HUES48 (cell line): ENCODE results near the gene ANKUB1.

Experiments
- H3K27ac ChIP-seq: one replicate; pipeline ENCODE4 v1.7.0; 2013; ENCODE audit warnings: low read depth, low read length, inconsistent platforms
- H3K27me3 ChIP-seq: 2 replicates; pipeline ENCODE4 v1.6.1; 2013; ENCODE audit warnings: mild to moderate bottlenecking, low read length; ENCODE audit not compliant: control insufficient read depth, insufficient read depth
- H3K36me3 ChIP-seq: 2 replicates; pipeline ENCODE4 v1.6.1; 2013; ENCODE audit warnings: low read length; ENCODE audit not compliant: control insufficient read depth, insufficient read depth
- H3K4me1 ChIP-seq: 2 replicates; pipeline ENCODE4 v1.6.1; 2013; ENCODE audit warnings: mild to moderate bottlenecking, low read length; ENCODE audit not compliant: control insufficient read depth, insufficient read depth
- H3K4me3 ChIP-seq: 2 replicates; pipeline ENCODE4 v1.5.1; 2013; ENCODE audit warnings: mild to moderate bottlenecking, low read depth, low read length
- H3K9ac ChIP-seq: 2 replicates; pipeline ENCODE4 v1.6.1; 2013; ENCODE audit warnings: mild to moderate bottlenecking, low read depth, low read length, moderate library complexity
- H3K9me3 ChIP-seq: 2 replicates; pipeline ENCODE4 v1.6.1; 2013; ENCODE audit warnings: low read length; ENCODE audit not compliant: control insufficient read depth, insufficient read depth

Gene ANKUB1

GRCh38 chr3:149727656-149728055 is 64.7 kb downstream of the ANKUB1 start:
- H3K4me3 ChIP-seq: no peak overlapping the region
- no peak overlapping the region for H3K27ac ChIP-seq
- H3K9ac ChIP-seq: no peak overlapping the region
- H3K27me3 ChIP-seq: no peaks in the 10 kb centered on the region
- H3K9me3 ChIP-seq: no peaks in the 10 kb centered on the region
- H3K36me3 ChIP-seq: no peaks in the 10 kb centered on the region
- 0 out of 2 replicates have a peak, but pooled peaks cover 3% of the 10 kb centered on the region for H3K4me1 ChIP-seq

- Histone ChIP-seq H3K9ac (no peak overlapping the region), H3K9me3 (no peaks in the 10 kb centered on the region), H3K4me3 (no peak overlapping the region), H3K27ac (no peak overlapping the region), H3K4me1 (no peaks in the 10 kb centered on the region), H3K36me3 (no peaks in the 10 kb centered on the region), H3K27me3 (no peaks in the 10 kb centered on the region)
Measured at GRCh38 chr3:149726716-149727407, 65.5 kb downstream of the ANKUB1 start.

GRCh38 chr3:149723781-149724180 is 68.6 kb downstream of the ANKUB1 start:
- H3K4me1 ChIP-seq: no peaks in the 10 kb centered on the region

DNA sequence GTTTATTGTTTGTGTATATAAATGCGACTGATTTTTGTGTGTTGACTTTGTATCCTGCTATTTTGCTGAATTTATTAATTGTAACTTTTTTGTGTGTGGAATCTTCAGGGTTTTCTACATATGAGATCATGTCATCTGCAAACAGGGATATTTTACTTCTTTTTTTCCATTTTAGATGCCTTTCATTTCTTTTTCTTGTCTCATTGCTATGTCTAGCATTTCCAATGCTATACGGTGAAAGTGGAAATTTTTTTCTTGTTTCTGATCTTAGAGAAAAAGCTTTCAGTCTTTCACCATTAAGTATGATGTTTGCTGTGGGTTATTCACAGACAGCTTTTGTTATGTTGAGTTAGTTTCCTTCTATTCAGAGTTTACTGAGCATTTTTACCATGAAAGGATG is 71.4 kb downstream of the ANKUB1 start:
- Histone ChIP-seq H3K27me3 (no peaks in the 10 kb centered on the region), H3K9ac (no peak overlapping the region), H3K36me3 (no peaks in the 10 kb centered on the region), H3K27ac (no peak overlapping the region), H3K4me3 (no peak overlapping the region), H3K4me1 (no peaks in the 10 kb centered on the region), H3K9me3 (peaks cover 7% of the 10 kb centered on the region)

More at GRCh38 chr3:149723781-149724180, 68.6 kb downstream of the ANKUB1 start:
- Histone ChIP-seq H3K9ac (no peak overlapping the region), H3K27ac (no peak overlapping the region), H3K36me3 (no peaks in the 10 kb centered on the region), H3K4me3 (no peak overlapping the region), H3K27me3 (no peaks in the 10 kb centered on the region), H3K9me3 (peaks cover 7% of the 10 kb centered on the region)

DNA sequence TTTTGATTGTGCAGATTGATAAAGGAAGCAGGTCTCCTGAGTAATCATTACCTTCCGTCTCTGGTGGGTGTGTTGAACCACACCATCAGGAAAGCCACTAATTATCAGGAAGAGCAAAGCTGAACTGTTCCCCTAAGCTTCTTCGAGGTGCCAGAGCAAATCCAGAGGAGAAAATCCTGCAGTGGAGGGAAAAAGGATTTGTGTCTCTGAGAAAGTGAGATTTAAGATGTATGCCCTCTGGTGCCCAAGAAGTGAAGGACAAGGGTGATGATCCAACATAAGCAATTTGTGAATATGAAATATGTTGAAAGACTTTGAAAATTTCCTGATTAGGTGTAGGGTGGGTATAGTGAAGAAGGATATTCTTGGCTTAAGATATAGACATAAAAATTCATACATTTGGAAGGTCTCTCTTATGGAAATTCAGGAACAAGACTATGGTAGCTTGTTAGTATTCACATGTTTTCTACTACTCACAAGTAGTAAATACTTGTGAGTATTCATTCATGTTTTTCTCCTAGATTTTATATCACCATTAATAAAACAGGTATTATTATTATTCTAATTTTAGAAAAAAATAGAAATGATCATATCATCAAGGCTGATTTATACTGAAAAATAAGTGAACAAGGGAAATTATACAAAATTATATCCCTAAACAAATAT is 74.8 kb downstream of the ANKUB1 start:
- H3K4me3 ChIP-seq: no peak overlapping the region
- H3K9ac ChIP-seq: no peak overlapping the region
- peaks cover 7% of the 10 kb centered on the region for H3K9me3 ChIP-seq
- H3K27ac ChIP-seq: no peak overlapping the region
- H3K27me3 ChIP-seq: no peaks in the 10 kb centered on the region
- H3K4me1 ChIP-seq: no peaks in the 10 kb centered on the region
- no peaks in the 10 kb centered on the region for H3K36me3 ChIP-seq

DNA sequence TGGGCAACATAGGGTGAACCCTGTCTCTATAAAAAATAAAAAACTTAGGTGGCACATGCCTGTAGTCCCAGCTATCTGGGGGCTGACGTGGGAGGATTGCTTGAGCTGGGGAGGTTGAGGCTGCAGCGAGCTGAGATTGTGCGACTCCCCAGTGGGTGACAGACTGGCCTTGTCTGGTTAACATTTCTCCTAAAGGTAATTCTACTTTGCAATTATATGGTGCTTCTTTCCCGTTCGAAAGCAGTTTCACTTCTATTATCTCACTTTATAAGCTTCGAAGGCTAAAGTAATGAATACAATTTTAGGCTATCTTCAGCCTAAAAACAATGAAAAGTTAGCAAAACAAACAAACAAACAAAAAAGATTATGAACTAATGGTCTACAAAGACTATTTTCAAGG is 75.4 kb downstream of the ANKUB1 start:
- Histone ChIP-seq H3K4me1 (no peaks in the 10 kb centered on the region), H3K27me3 (no peaks in the 10 kb centered on the region), H3K4me3 (no peak overlapping the region), H3K36me3 (no peaks in the 10 kb centered on the region), H3K27ac (no peak overlapping the region), H3K9ac (no peak overlapping the region), H3K9me3 (peaks cover 7% of the 10 kb centered on the region)

DNA sequence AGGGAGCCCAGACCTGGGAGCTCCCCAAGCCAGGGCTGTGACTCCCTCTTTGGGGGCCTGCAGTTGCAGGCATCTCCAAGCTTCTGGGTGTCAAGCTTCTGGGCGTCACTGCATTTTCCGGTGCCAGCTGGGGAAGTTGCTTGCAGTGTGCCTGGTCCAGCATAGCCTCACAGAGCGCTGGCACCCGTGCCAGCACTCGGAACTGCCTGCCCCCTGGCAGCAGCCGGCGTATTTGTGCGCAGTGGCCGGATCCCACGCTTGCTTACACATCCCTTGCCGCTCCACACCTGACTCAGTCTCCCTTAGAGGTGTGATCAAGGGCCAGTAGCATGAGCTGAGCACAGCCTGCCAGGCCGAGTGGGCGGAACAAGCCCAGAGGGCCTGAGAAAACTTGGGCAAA is 77.1 kb downstream of the ANKUB1 start:
- H3K4me3 ChIP-seq: no peak overlapping the region
- H3K9ac ChIP-seq: no peak overlapping the region
- no peak overlapping the region for H3K27ac ChIP-seq
- no peaks in the 10 kb centered on the region for H3K36me3 ChIP-seq
- no peaks in the 10 kb centered on the region; the same call in 1 of the 2 replicates for H3K9me3 ChIP-seq
- H3K4me1 ChIP-seq: no peaks in the 10 kb centered on the region
- H3K27me3 ChIP-seq: no peaks in the 10 kb centered on the region

GRCh38 chr3:149713730-149714654 is 78.4 kb downstream of the ANKUB1 start:
- Histone ChIP-seq H3K4me1 (no peaks in the 10 kb centered on the region), H3K9me3 (no peaks in the 10 kb centered on the region), H3K27ac (no peak overlapping the region), H3K27me3 (no peaks in the 10 kb centered on the region), H3K36me3 (no peaks in the 10 kb centered on the region), H3K4me3 (no peak overlapping the region), H3K9ac (no peak overlapping the region)
